PC-9 (cell line): Measurements from ENCODE around the gene ANTXR2. TPM values are rescaled to one million over a fixed set of nuclear protein-coding genes. Genes with fewer than 3 reads are reported as not detected.

Source experiments
- BruUV-seq: library from RNA; stranded (reverse); fragments of 400-500 nt; replicated peaks from 2 replicates; lab custom pipeline; 2021; lab: Mats Ljungman, UMichigan
- CTCF ChIA-PET: fragments of 300-600 bp; sonication (Branson Sonifier 250); formaldehyde crosslinking; loops from one replicate; lab custom pipeline; 2022; ENCODE audit warnings: antibody characterized with exemption; lab: Charles Lee
- POLR2A ChIA-PET: fragments of 300-600 bp; sonication (Branson Sonifier 250); formaldehyde crosslinking; loops from one replicate; lab custom pipeline; 2022; ENCODE audit warnings: antibody characterized with exemption; ENCODE audit not compliant: unreplicated experiment; lab: Charles Lee
- DNase-seq, 2 experiments: peaks; one replicate each; pipeline versions ENCODE4 v3.0.0 to v3.0.0-alpha.2; 2015 to 2022; ENCODE audit warnings: mixed read lengths in 1 of 2
- H2AFZ ChIP-seq: fragments of 200-600 bp; sonication (generic); 2 replicates; pipeline ENCODE4 v1.8.1; 2017; ENCODE audit warnings: antibody characterized with exemption
- H3F3A ChIP-seq: fragments of 200-600 bp; sonication (generic); 2 replicates; pipeline ENCODE4 v1.8.1; 2017; ENCODE audit warnings: antibody characterized with exemption, mild to moderate bottlenecking, low read depth; ENCODE audit not compliant: insufficient read depth
- H3K27ac ChIP-seq: fragments of 200-600 bp; sonication (generic); 2 replicates; pipeline ENCODE4 v1.6.1; 2016; ENCODE audit warnings: mixed run types
- H3K27me3 ChIP-seq: fragments of 200-600 bp; sonication (generic); 2 replicates; pipeline ENCODE4 v1.6.1; 2016; ENCODE audit warnings: low read depth, mixed run types; ENCODE audit not compliant: insufficient read depth
- H3K36me3 ChIP-seq: fragments of 200-600 bp; sonication (generic); 2 replicates; pipeline ENCODE4 v1.6.1; 2016; ENCODE audit warnings: low read depth, mixed run types
- H3K4me1 ChIP-seq: fragments of 200-600 bp; sonication (generic); replicated peaks from 2 replicates; pipeline ENCODE4 v1.6.1; 2016; ENCODE audit warnings: mixed run types; ENCODE audit not compliant: insufficient read depth
- H3K4me2 ChIP-seq: fragments of 200-600 bp; sonication (generic); 2 replicates; pipeline ENCODE4 v1.6.1; 2017; ENCODE audit warnings: mixed run types
- H3K4me3 ChIP-seq: fragments of 200-600 bp; sonication (generic); 2 replicates; pipeline ENCODE4 v1.6.1; 2016; ENCODE audit warnings: mixed run types
- H3K79me2 ChIP-seq: fragments of 200-600 bp; sonication (generic); 2 replicates; pipeline ENCODE4 v1.6.1; 2017; ENCODE audit warnings: low read depth, mixed run types
- H3K9me2 ChIP-seq: fragments of 200-600 bp; sonication (generic); 2 replicates; pipeline ENCODE4 v1.8.1; 2017; ENCODE audit warnings: mild to moderate bottlenecking; ENCODE audit not compliant: insufficient read depth
- H3K9me3 ChIP-seq: fragments of 200-600 bp; sonication (generic); 2 replicates; pipeline ENCODE4 v1.8.1; 2016; ENCODE audit warnings: low read depth; ENCODE audit not compliant: insufficient read depth
- H4K20me1 ChIP-seq: fragments of 200-600 bp; sonication (generic); 2 replicates; pipeline ENCODE4 v1.8.1; 2017; ENCODE audit not compliant: insufficient read depth
- EZH2 ChIP-seq: fragments of 200-600 bp; sonication (generic); IDR thresholded peaks from 2 replicates; pipeline ENCODE4 v1.8.0; 2017; ENCODE audit warnings: antibody characterized with exemption, low read depth
- intact Hi-C: fragments of 100-400 bp; cut with micrococcal nuclease; formaldehyde crosslinking; loops from one replicate; pipeline ENCODE4 v1.10.0; 2022; ENCODE audit not compliant: unreplicated experiment
- total RNA-seq: library from RNA; stranded (reverse); gene quantifications from 2 replicates; pipeline ENCODE4 v1.2.3, GENCODE V29; 2021
- TF ChIP-seq, protein P1 (sequence below): fragments of 200-600 bp; sonication (generic); conservative IDR thresholded peaks from 2 replicates; pipeline ENCODE4 v1.6.1; 2017; ENCODE audit warnings: mixed run types, antibody characterized with exemption, mild to moderate bottlenecking, moderate library complexity

The ANTXR2 gene
- total RNA-seq, 1 experiment from 2014 or later: 2.0 TPM

GRCh38 chr4:80042821-80043220 lies 30.2 kb downstream of the ANTXR2 start:
- BruUV-seq: no TSS peak
- Histone ChIP-seq H3K79me2 (no peaks in the 10 kb centered on the region), H3K36me3 (no peaks in the 10 kb centered on the region), H3K4me1 (no peaks in the 10 kb centered on the region), H3K27ac (no peak overlapping the region), H3K27me3 (no peaks in the 10 kb centered on the region), H3F3A (no peaks in the 10 kb centered on the region), H3K4me3 (no peak overlapping the region), H3K4me2 (no peak overlapping the region), H4K20me1 (no peaks in the 10 kb centered on the region), H3K9me3 (no peaks in the 10 kb centered on the region; the same call in 1 of the 2 replicates), H2AFZ (no peak overlapping the region), H3K9me2 (no peaks in the 10 kb centered on the region)
- no peak for DNase-seq
- intact Hi-C loops: no loop called here
- TF ChIP-seq, protein P1, sequence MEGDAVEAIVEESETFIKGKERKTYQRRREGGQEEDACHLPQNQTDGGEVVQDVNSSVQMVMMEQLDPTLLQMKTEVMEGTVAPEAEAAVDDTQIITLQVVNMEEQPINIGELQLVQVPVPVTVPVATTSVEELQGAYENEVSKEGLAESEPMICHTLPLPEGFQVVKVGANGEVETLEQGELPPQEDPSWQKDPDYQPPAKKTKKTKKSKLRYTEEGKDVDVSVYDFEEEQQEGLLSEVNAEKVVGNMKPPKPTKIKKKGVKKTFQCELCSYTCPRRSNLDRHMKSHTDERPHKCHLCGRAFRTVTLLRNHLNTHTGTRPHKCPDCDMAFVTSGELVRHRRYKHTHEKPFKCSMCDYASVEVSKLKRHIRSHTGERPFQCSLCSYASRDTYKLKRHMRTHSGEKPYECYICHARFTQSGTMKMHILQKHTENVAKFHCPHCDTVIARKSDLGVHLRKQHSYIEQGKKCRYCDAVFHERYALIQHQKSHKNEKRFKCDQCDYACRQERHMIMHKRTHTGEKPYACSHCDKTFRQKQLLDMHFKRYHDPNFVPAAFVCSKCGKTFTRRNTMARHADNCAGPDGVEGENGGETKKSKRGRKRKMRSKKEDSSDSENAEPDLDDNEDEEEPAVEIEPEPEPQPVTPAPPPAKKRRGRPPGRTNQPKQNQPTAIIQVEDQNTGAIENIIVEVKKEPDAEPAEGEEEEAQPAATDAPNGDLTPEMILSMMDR: no peak
- TF ChIP-seq EZH2: no peak
- POLR2A ChIA-PET: no interaction called here
- CTCF ChIA-PET: no interaction called here

GRCh38 chr4:80037864-80038263 lies 35.2 kb downstream of the ANTXR2 start:
- Histone ChIP-seq H4K20me1 (no peaks in the 10 kb centered on the region), H3K36me3 (no peaks in the 10 kb centered on the region), H3K79me2 (no peaks in the 10 kb centered on the region), H3K4me1 (no peaks in the 10 kb centered on the region), H3K27me3 (no peaks in the 10 kb centered on the region), H3K27ac (no peak overlapping the region), H3K4me2 (no peak overlapping the region), H3K9me3 (no peaks in the 10 kb centered on the region; the same call in 1 of the 2 replicates), H3K9me2 (no peaks in the 10 kb centered on the region), H3K4me3 (no peak overlapping the region), H3F3A (no peaks in the 10 kb centered on the region), H2AFZ (no peak overlapping the region)
- no peak for DNase-seq
- intact Hi-C loops: no loop called here
- ChIA-PET POLR2A (no interaction called here), CTCF (no interaction called here)
- no TSS peak for BruUV-seq
- TF ChIP-seq, protein P1: no peak
- no peak for TF ChIP-seq EZH2

- TF ChIP-seq EZH2: no peak
- ChIA-PET POLR2A (no interaction called here), CTCF (no interaction called here)
- H3F3A ChIP-seq: no peaks in the 10 kb centered on the region
- no TSS peak for BruUV-seq
- no peaks in the 10 kb centered on the region for H3K4me1 ChIP-seq
- H2AFZ ChIP-seq: no peak overlapping the region
- H3K9me3 ChIP-seq: no peaks in the 10 kb centered on the region; the same call in 1 of the 2 replicates
- H3K27ac ChIP-seq: no peak overlapping the region
- H3K4me3 ChIP-seq: no peak overlapping the region
- H3K36me3 ChIP-seq: no peaks in the 10 kb centered on the region
- no peaks in the 10 kb centered on the region for H3K27me3 ChIP-seq
- no peaks in the 10 kb centered on the region for H4K20me1 ChIP-seq
- intact Hi-C loops: no loop called here
- H3K4me2 ChIP-seq: no peak overlapping the region
- H3K9me2 ChIP-seq: no peaks in the 10 kb centered on the region
- H3K79me2 ChIP-seq: no peaks in the 10 kb centered on the region
- DNase-seq: no peak
Measured at GRCh38 chr4:80036949-80037685, 35.9 kb downstream of the ANTXR2 start.
